Endometrium (tissue), 2 donors: ENCODE data around the gene BCL10.

ENCODE experiments used
- FAIRE-seq: peaks from 2 replicates; lab custom pipeline; 2012; peaks lifted over from hg19 to GRCh38; lab: Jason Lieb, UNC
- donor health status: control.
- donor health status: control.

Gene BCL10

DNA sequence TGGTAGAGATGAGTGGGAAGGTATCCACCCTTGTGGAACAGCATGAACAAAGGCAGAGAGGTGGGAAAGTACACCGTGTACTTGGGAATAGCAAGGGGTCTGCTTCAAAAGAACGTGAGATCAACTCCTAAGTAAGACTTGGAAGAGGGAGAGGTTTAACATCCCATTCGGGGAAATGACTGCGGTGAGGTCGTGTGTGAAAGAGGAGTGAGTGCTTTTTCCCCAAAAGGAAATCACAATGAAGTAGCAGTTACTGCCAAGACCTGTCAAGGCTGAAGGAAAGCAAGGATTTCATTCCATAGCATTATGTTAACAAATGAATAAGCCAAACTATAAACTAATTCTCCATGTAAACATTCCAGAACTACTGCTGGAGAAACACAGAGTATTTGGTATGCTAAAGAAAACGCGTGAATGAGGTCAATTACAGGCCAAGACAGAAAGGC is 55.7 kb downstream of the BCL10 start:
- no peak for FAIRE-seq

DNA sequence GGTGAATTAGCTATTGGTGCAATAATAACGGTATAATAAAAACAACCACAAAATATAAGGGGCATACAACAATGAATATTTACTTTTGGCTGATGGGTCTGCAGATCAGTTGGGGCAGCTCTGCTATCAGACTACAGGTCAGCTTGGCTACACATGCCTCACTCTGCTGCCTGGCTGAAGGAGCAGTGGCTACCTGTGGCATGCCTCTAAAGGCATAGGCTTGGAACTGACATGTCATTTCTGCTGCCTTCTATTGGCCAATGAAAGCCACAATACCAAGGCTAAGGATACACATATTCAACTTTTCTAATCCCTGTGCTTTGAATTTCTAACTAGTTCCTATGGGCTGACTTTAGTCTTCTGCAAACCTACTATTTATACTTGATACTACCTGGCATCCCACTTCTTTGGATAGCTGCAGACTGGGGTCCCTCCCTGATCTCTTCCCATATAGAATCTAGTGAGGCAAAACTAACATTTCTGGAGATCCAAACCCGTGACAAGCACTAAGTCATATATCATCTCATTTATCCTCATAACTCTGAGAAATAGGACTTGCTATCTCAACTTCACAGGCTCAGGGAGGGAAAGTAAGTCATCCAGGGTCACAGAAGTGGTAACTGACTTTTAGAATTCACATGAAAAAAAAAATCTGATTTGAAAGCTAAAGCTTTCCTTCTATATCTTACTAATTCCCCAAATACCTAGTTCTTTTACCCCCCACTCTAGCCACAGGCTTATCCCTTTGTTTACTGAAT is 56.4 kb downstream of the BCL10 start:
- FAIRE-seq, result no peak

DNA sequence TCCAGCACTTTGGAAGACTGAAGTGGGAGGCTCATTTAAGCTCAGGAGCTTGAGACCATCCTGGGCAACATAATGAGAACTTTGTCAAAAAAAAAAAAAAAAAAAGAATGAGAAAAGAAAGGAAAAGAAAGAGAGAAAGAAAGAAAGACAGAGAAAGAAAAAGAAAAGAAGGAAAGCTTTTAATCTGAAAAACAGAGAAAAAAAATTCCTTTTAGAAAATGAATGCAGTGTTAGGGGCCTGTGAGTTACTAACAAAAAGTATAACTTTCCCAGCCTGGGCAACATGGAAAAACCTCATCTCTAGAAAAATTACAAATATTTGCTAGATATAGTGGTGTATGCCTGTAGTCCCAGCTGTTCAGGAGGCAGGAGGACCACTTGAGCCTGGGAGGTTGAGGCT is 59.7 kb downstream of the BCL10 start:
- no peak for FAIRE-seq
